ENCODE results near the gene PRLR.
"Not testable (repeated sequence)": the region's sequence is repeated elsewhere in the genome, so short reads cannot be mapped to it uniquely, and the experiment has no call there.

The PRLR gene

GRCh38 chr5:35253582-35253981 lies 23.3 kb upstream of the PRLR start:
- TF ChIP-seq CTCF (IDR thresholded peaks at IDR 0.05; ENCODE audit: insufficient read depth, low read depth, low read length, missing control alignments), result no peak
- no peak overlapping the region for H3K4me3 ChIP-seq (ENCODE audit: low read length)
- DNase-seq (ENCODE audit: low read depth), result no peak

- no peak for DNase-seq (ENCODE audit: low read depth)
- H3K4me3 ChIP-seq (ENCODE audit: low read length), result no peak overlapping the region
- no peak for TF ChIP-seq CTCF (IDR thresholded peaks at IDR 0.05; ENCODE audit: insufficient read depth, low read depth, low read length, missing control alignments)
These were observed 22.7 kb upstream of the PRLR start for GRCh38 chr5:35252963-35253362.

- H3K4me3 ChIP-seq (ENCODE audit: low read length), result no peak overlapping the region
- TF ChIP-seq CTCF (IDR thresholded peaks at IDR 0.05; ENCODE audit: insufficient read depth, low read depth, low read length, missing control alignments), result no peak
- DNase-seq (ENCODE audit: low read depth), result no peak
These were observed 18.8 kb upstream of the PRLR start for GRCh38 chr5:35248843-35249780.

GRCh38 chr5:35247648-35248034 lies 17.4 kb upstream of the PRLR start:
- TF ChIP-seq CTCF (IDR thresholded peaks at IDR 0.05; ENCODE audit: insufficient read depth, low read depth, low read length, missing control alignments), result no peak
- H3K4me3 ChIP-seq (ENCODE audit: low read length), result no peak overlapping the region
- DNase-seq (ENCODE audit: low read depth), result peak; percentile 32

- H3K4me3 ChIP-seq (ENCODE audit: low read length), result no peak overlapping the region
- no peak for DNase-seq (ENCODE audit: low read depth)
- TF ChIP-seq CTCF (IDR thresholded peaks at IDR 0.05; ENCODE audit: insufficient read depth, low read depth, low read length, missing control alignments), result no peak
These were observed 16.8 kb upstream of the PRLR start for GRCh38 chr5:35246900-35247647.

GRCh38 chr5:35246411-35246810 lies 16.1 kb upstream of the PRLR start:
- TF ChIP-seq CTCF (IDR thresholded peaks at IDR 0.05; ENCODE audit: insufficient read depth, low read depth, low read length, missing control alignments), result no peak
- DNase-seq (ENCODE audit: low read depth), result no peak
- H3K4me3 ChIP-seq (ENCODE audit: low read length), result no peak overlapping the region

GRCh38 chr5:35245371-35245770 lies 15.1 kb upstream of the PRLR start:
- H3K4me3 ChIP-seq (ENCODE audit: low read length); DNase-seq (ENCODE audit: low read depth): not testable (repeated sequence)
